ENCODE measurements around the gene ANKRD18B.

GRCh38 chr9:33524306-33524947 is 376 bp downstream of the ANKRD18B start:
- TF ChIP-seq CTCF (conservative IDR thresholded peaks at IDR 0.05; ENCODE audit: low read depth, low read length), result no peak
- no peak for TF ChIP-seq EZH2 (IDR thresholded peaks at IDR 0.05; ENCODE audit: low read length, unreplicated experiment)
- TF ChIP-seq EZH2phosphoT487 (IDR thresholded peaks at IDR 0.05; ENCODE audit: borderline replicate concordance, low read length), result no peak
